Measurements from ENCODE around the gene ETFB. TPM values are rescaled to one million over a fixed set of nuclear protein-coding genes. Genes with fewer than 3 reads are reported as not detected.

Gene ETFB
- total and polyA plus RNA-seq, 5 donors from 2014 or later: 41.7 to 113 (median 76.8) TPM

- no peak for ATAC-seq (ENCODE audit: low read depth in 2 of 2)
- no peaks in the 10 kb centered on the region for H3K36me3 ChIP-seq (ENCODE audit: control insufficient read depth, insufficient read depth, low read length)
- H3K4me3 ChIP-seq (ENCODE audit: low read depth, low read length): no peak overlapping the region
- H3K4me1 ChIP-seq (ENCODE audit: control insufficient read depth, insufficient read depth, low read length, poor library complexity, severe bottlenecking): peaks cover 37% of the 10 kb centered on the region
- no peak for DNase-seq
- no peak overlapping the region for H3K27ac ChIP-seq (ENCODE audit: insufficient read depth, low read length, poor library complexity, severe bottlenecking)
- H3K9me3 Mint-ChIP-seq: no peaks in the 10 kb centered on the region
- no peaks in the 10 kb centered on the region for H3K27me3 Mint-ChIP-seq
- H3K36me3 Mint-ChIP-seq: no peaks in the 10 kb centered on the region
- peaks cover 0 to 68% (median 33%) of the 10 kb centered on the region in 4 donors for H3K4me1 Mint-ChIP-seq
- H3K27ac Mint-ChIP-seq: peak overlapping the region; percentile 41 to 92 (median 77)
- H3K9me3 ChIP-seq (ENCODE audit: control insufficient read depth in 2 of 2, low read length in 2 of 2): no peaks in the 10 kb centered on the region
- H3K27me3 ChIP-seq (ENCODE audit: control insufficient read depth, insufficient read depth, low read length): no peaks in the 10 kb centered on the region
- peak overlapping the region in 3 of 4 donors; percentile 54 to 79 (median 78) for H3K4me3 Mint-ChIP-seq
Measured at GRCh38 chr19:51372021-51372648, 5.9 kb upstream of the ETFB start.

GRCh38 chr19:51371186-51371690 lies 5.0 kb upstream of the ETFB start:
- no peaks in the 10 kb centered on the region for H3K36me3 Mint-ChIP-seq
- Histone ChIP-seq H3K27me3 (ENCODE audit: control insufficient read depth, insufficient read depth, low read length) (no peaks in the 10 kb centered on the region), H3K36me3 (ENCODE audit: control insufficient read depth, insufficient read depth, low read length) (no peaks in the 10 kb centered on the region), H3K4me3 (ENCODE audit: low read depth, low read length) (no peak overlapping the region), H3K9me3 (ENCODE audit: control insufficient read depth in 2 of 2, low read length in 2 of 2) (no peaks in the 10 kb centered on the region), H3K27ac (ENCODE audit: insufficient read depth, low read length, poor library complexity, severe bottlenecking) (no peak overlapping the region), H3K4me1 (ENCODE audit: control insufficient read depth, insufficient read depth, low read length, poor library complexity, severe bottlenecking) (peaks cover 44% of the 10 kb centered on the region)
- H3K9me3 Mint-ChIP-seq: no peaks in the 10 kb centered on the region
- H3K27me3 Mint-ChIP-seq: no peaks in the 10 kb centered on the region
- H3K4me1 Mint-ChIP-seq: peaks cover 0 to 72% (median 32%) of the 10 kb centered on the region in 4 donors
- peak overlapping the region in 2 of 3 donors; percentile 85 to 86 for H3K27ac Mint-ChIP-seq
- H3K4me3 Mint-ChIP-seq: peak overlapping the region in 2 of 4 donors; percentile 17 to 79
- ATAC-seq (ENCODE audit: low read depth in 2 of 2) (no peak), DNase-seq (no peak)

GRCh38 chr19:51370230-51370629 lies 4.0 kb upstream of the ETFB start:
- Mint-ChIP-seq H3K9me3 (no peaks in the 10 kb centered on the region), H3K4me3 (peak overlapping the region; percentile 26 to 79 (median 67)), H3K36me3 (no peaks in the 10 kb centered on the region), H3K4me1 (peaks cover 0 to 70% (median 34%) of the 10 kb centered on the region in 4 donors), H3K27me3 (no peaks in the 10 kb centered on the region), H3K27ac (peak overlapping the region in 2 of 3 donors; percentile 15 to 79)
- Histone ChIP-seq H3K9me3 (ENCODE audit: control insufficient read depth in 2 of 2, low read length in 2 of 2) (no peaks in the 10 kb centered on the region), H3K4me1 (ENCODE audit: control insufficient read depth, insufficient read depth, low read length, poor library complexity, severe bottlenecking) (peaks cover 47% of the 10 kb centered on the region), H3K27me3 (ENCODE audit: control insufficient read depth, insufficient read depth, low read length) (no peaks in the 10 kb centered on the region), H3K27ac (ENCODE audit: insufficient read depth, low read length, poor library complexity, severe bottlenecking) (no peak overlapping the region), H3K4me3 (ENCODE audit: low read depth, low read length) (no peak overlapping the region), H3K36me3 (ENCODE audit: control insufficient read depth, insufficient read depth, low read length) (no peaks in the 10 kb centered on the region)
- no peak for DNase-seq
- no peak for ATAC-seq (ENCODE audit: low read depth in 2 of 2)

GRCh38 chr19:51368366-51369282 lies 2.4 kb upstream of the ETFB start, which contains the start of gene CLDND2:
TSS of gene CLDND2 (minus strand) at chr19:51369003. CDS start at chr19:51368577, 426 bp downstream.
- ATAC-seq (ENCODE audit: low read depth in 2 of 2) (no peak), DNase-seq (no peak)
- no peaks in the 10 kb centered on the region for H3K36me3 Mint-ChIP-seq
- no peaks in the 10 kb centered on the region for H3K27me3 ChIP-seq (ENCODE audit: control insufficient read depth, insufficient read depth, low read length)
- H3K9me3 Mint-ChIP-seq: no peaks in the 10 kb centered on the region
- H3K27ac ChIP-seq (ENCODE audit: insufficient read depth, low read length, poor library complexity, severe bottlenecking): peak within 1 kb of the TSS; percentile 84
- H3K4me3 Mint-ChIP-seq: peak within 1 kb of the TSS; percentile 92 to 100 (median 98)
- no peak within 1 kb of the TSS for H3K4me3 ChIP-seq (ENCODE audit: low read depth, low read length)
- peak within 1 kb of the TSS; percentile 90 to 96 (median 94) for H3K27ac Mint-ChIP-seq
- H3K4me1 Mint-ChIP-seq: peaks cover 0 to 71% (median 43%) of the 10 kb centered on the region in 4 donors
- peaks cover 52% of the 10 kb centered on the region for H3K4me1 ChIP-seq (ENCODE audit: control insufficient read depth, insufficient read depth, low read length, poor library complexity, severe bottlenecking)
- H3K36me3 ChIP-seq (ENCODE audit: control insufficient read depth, insufficient read depth, low read length): no peaks in the 10 kb centered on the region
- no peaks in the 10 kb centered on the region for H3K9me3 ChIP-seq (ENCODE audit: control insufficient read depth in 2 of 2, low read length in 2 of 2)
- no peaks in the 10 kb centered on the region for H3K27me3 Mint-ChIP-seq

GRCh38 chr19:51367565-51368365 lies 1.6 kb upstream of the ETFB start:
- no peaks in the 10 kb centered on the region for H3K27me3 Mint-ChIP-seq
- H3K4me1 Mint-ChIP-seq: peaks cover 0 to 70% (median 43%) of the 10 kb centered on the region in 4 donors
- Histone ChIP-seq H3K4me1 (ENCODE audit: control insufficient read depth, insufficient read depth, low read length, poor library complexity, severe bottlenecking) (peaks cover 46% of the 10 kb centered on the region), H3K27ac (ENCODE audit: insufficient read depth, low read length, poor library complexity, severe bottlenecking) (peak overlapping the region; percentile 84), H3K36me3 (ENCODE audit: control insufficient read depth, insufficient read depth, low read length) (no peaks in the 10 kb centered on the region), H3K4me3 (ENCODE audit: low read depth, low read length) (peak overlapping the region; percentile 85), H3K9me3 (ENCODE audit: control insufficient read depth in 2 of 2, low read length in 2 of 2) (no peaks in the 10 kb centered on the region), H3K27me3 (ENCODE audit: control insufficient read depth, insufficient read depth, low read length) (no peaks in the 10 kb centered on the region)
- ATAC-seq (ENCODE audit: low read depth in 2 of 2): peak; percentile 82 to 84
- peak overlapping the region; percentile 90 to 96 (median 94) for H3K27ac Mint-ChIP-seq
- DNase-seq: peak; percentile 92 to 99 (median 93)
- H3K36me3 Mint-ChIP-seq: no peaks in the 10 kb centered on the region
- peak overlapping the region; percentile 92 to 100 (median 98) for H3K4me3 Mint-ChIP-seq
- H3K9me3 Mint-ChIP-seq: no peaks in the 10 kb centered on the region

GRCh38 chr19:51367255-51367564 lies 1.0 kb upstream of the ETFB start:
- no peaks in the 10 kb centered on the region for H3K9me3 Mint-ChIP-seq
- Histone ChIP-seq H3K4me3 (ENCODE audit: low read depth, low read length) (peak overlapping the region; percentile 85), H3K27me3 (ENCODE audit: control insufficient read depth, insufficient read depth, low read length) (no peaks in the 10 kb centered on the region), H3K4me1 (ENCODE audit: control insufficient read depth, insufficient read depth, low read length, poor library complexity, severe bottlenecking) (peaks cover 44% of the 10 kb centered on the region), H3K36me3 (ENCODE audit: control insufficient read depth, insufficient read depth, low read length) (no peaks in the 10 kb centered on the region), H3K9me3 (ENCODE audit: control insufficient read depth in 2 of 2, low read length in 2 of 2) (no peaks in the 10 kb centered on the region), H3K27ac (ENCODE audit: insufficient read depth, low read length, poor library complexity, severe bottlenecking) (peak overlapping the region; percentile 84)
- no peaks in the 10 kb centered on the region for H3K27me3 Mint-ChIP-seq
- H3K36me3 Mint-ChIP-seq: no peaks in the 10 kb centered on the region
- DNase-seq (no peak), ATAC-seq (ENCODE audit: low read depth in 2 of 2) (no peak)
- H3K4me3 Mint-ChIP-seq: peak overlapping the region; percentile 92 to 100 (median 98)
- peak overlapping the region; percentile 90 to 96 (median 94) for H3K27ac Mint-ChIP-seq
- H3K4me1 Mint-ChIP-seq: peaks cover 0 to 70% (median 43%) of the 10 kb centered on the region in 4 donors
